WTC11 (cell line): ENCODE data around the gene S100A2. TPM values are rescaled to one million over a fixed set of nuclear protein-coding genes. Genes with fewer than 3 reads are reported as not detected.

Experiments
- ATAC-seq: fragments of 200-7000 bp; cut with Tn5 transposase; 2 replicates; pipeline ENCODE4 v1.10.0; 2021; ENCODE audit warnings: mild to moderate bottlenecking, moderate library complexity
- CTCF ChIA-PET: fragments of 300-600 bp; sonication (Branson Sonifier 250); formaldehyde crosslinking; loops from one replicate; lab custom pipeline; 2021; ENCODE audit warnings: antibody characterized with exemption; lab: Charles Lee
- POLR2A ChIA-PET: fragments of 350-600 bp; sonication (Branson Sonifier 250); formaldehyde crosslinking; loops from one replicate; lab custom pipeline; 2021; ENCODE audit warnings: antibody characterized with exemption; lab: Charles Lee
- DNase-seq: peaks from one replicate; pipeline ENCODE4 v3.0.0; 2021; ENCODE audit warnings: low spot score
- H3K27ac Mint-ChIP-seq: 2 replicates; pipeline ENCODE4 v1.8.0; 2021; ENCODE audit warnings: mixed read lengths
- H3K27me3 Mint-ChIP-seq: 2 replicates; pipeline ENCODE4 v1.8.0; 2021; ENCODE audit warnings: low read depth, mild to moderate bottlenecking, moderate library complexity, mixed read lengths
- H3K36me3 Mint-ChIP-seq: 2 replicates; pipeline ENCODE4 v1.8.0; 2021; ENCODE audit warnings: mixed read lengths
- H3K4me1 Mint-ChIP-seq: 2 replicates; pipeline ENCODE4 v1.8.0; 2022; ENCODE audit warnings: mixed read lengths
- H3K4me3 Mint-ChIP-seq: 2 replicates; pipeline ENCODE4 v1.8.0; 2021; ENCODE audit warnings: mild to moderate bottlenecking, moderate library complexity, mixed read lengths
- H3K9me3 Mint-ChIP-seq: 2 replicates; pipeline ENCODE4 v1.8.0; 2021; ENCODE audit warnings: mixed read lengths
- ARID4B ChIP-seq: sonication (generic); formaldehyde crosslinking; IDR thresholded peaks from 2 replicates; pipeline ENCODE4 v1.8.0; 2023; ENCODE audit warnings: missing genetic modification reagents, mild to moderate bottlenecking, borderline replicate concordance
- CBFB ChIP-seq: sonication (generic); formaldehyde crosslinking; IDR thresholded peaks from 2 replicates; pipeline ENCODE4 v1.8.1; 2022; ENCODE audit warnings: mild to moderate bottlenecking, low read depth, missing genetic modification reagents
- CDX4 ChIP-seq: fragments of 250-450 bp; sonication (Bioruptor Pico); IDR thresholded peaks from 2 replicates; pipeline ENCODE4 v1.9.0; 2021; ENCODE audit warnings: moderate library complexity, mild to moderate bottlenecking, inconsistent platforms, borderline replicate concordance
- CREB1 ChIP-seq: sonication (generic); formaldehyde crosslinking; IDR thresholded peaks from 2 replicates; pipeline ENCODE4 v1.8.0; 2023; ENCODE audit warnings: mild to moderate bottlenecking, missing genetic modification reagents
- FOXK1 ChIP-seq: sonication (generic); formaldehyde crosslinking; IDR thresholded peaks from 2 replicates; pipeline ENCODE4 v1.8.0; 2022; ENCODE audit warnings: mild to moderate bottlenecking, moderate library complexity, missing genetic modification reagents
- MAX ChIP-seq: sonication (generic); formaldehyde crosslinking; IDR thresholded peaks from 2 replicates; pipeline ENCODE4 v1.8.0; 2022; ENCODE audit warnings: mild to moderate bottlenecking, missing genetic modification reagents
- STAT6 ChIP-seq: sonication (generic); formaldehyde crosslinking; conservative IDR thresholded peaks from 2 replicates; pipeline ENCODE4 v1.8.1; 2023; ENCODE audit warnings: mild to moderate bottlenecking, low read depth, missing genetic modification reagents, moderate library complexity
- TEAD4 ChIP-seq: sonication (generic); formaldehyde crosslinking; IDR thresholded peaks from 2 replicates; pipeline ENCODE4 v1.8.0; 2022; ENCODE audit warnings: mild to moderate bottlenecking, missing genetic modification reagents
- ZBTB21 ChIP-seq: sonication (generic); formaldehyde crosslinking; IDR thresholded peaks from 2 replicates; pipeline ENCODE4 v1.8.1; 2023; ENCODE audit warnings: mild to moderate bottlenecking, missing genetic modification reagents, borderline replicate concordance
- ZNF263 ChIP-seq: sonication (generic); formaldehyde crosslinking; IDR thresholded peaks from 2 replicates; pipeline ENCODE4 v1.8.1; 2022; ENCODE audit warnings: low read depth, mild to moderate bottlenecking, moderate library complexity, missing genetic modification reagents
- ZNF416 ChIP-seq: fragments of 250-450 bp; sonication (Bioruptor Pico); IDR thresholded peaks from 2 replicates; pipeline ENCODE4 v1.9.0; 2021; ENCODE audit warnings: mild to moderate bottlenecking, inconsistent platforms
- ZNF423 ChIP-seq: fragments of 250-450 bp; sonication (Bioruptor Pico); IDR thresholded peaks from 2 replicates; pipeline ENCODE4 v2.1.2; 2022; ENCODE audit warnings: mild to moderate bottlenecking, moderate library complexity
- total RNA-seq: library from RNA; stranded (reverse); gene quantifications from 3 replicates; pipeline ENCODE4 v1.2.3, GENCODE V29; 2021

The S100A2 gene
- total RNA-seq, 1 experiment from 2014 or later, result 0.74 TPM

GRCh38 chr1:153613406-153613805, 47.8 kb upstream of the S100A2 start:
- no peak overlapping the region for H3K4me3 Mint-ChIP-seq
- CTCF ChIA-PET, result interaction anchor here (1.0 to 14.4 kb wide), 16 partner anchors 15 to 260 kb away, joined by 3 to 230 read pairs (median 8); partner anchors contain the start of genes CHTOP, S100A1, S100A13 and S100A6
- no peaks in the 10 kb centered on the region for H3K36me3 Mint-ChIP-seq
- DNase-seq (no peak), ATAC-seq (no peak)
- no peak overlapping the region for H3K27ac Mint-ChIP-seq
- H3K27me3 Mint-ChIP-seq, result no peaks in the 10 kb centered on the region; the same call in 1 of the 2 replicates
- H3K9me3 Mint-ChIP-seq, result no peaks in the 10 kb centered on the region
- H3K4me1 Mint-ChIP-seq, result peaks cover 56% of the 10 kb centered on the region
- no peak for TF ChIP-seq ZNF423
- TF ChIP-seq ZNF416 (CRISPR knock-in tag), result no peak
- TF ChIP-seq TEAD4 (CRISPR knock-in tag), result no peak
- TF ChIP-seq CREB1, result no peak
- no peak for TF ChIP-seq ARID4B (CRISPR knock-in tag)
- no peak for TF ChIP-seq CBFB
- no peak for TF ChIP-seq MAX (CRISPR knock-in tag)
- no peak for TF ChIP-seq CDX4 (CRISPR knock-in tag)
- POLR2A ChIA-PET, result interaction anchor here (1.1 to 1.7 kb wide), 4 partner anchors 13 to 21 kb away, joined by 3 to 8 read pairs (median 4); partner anchors contain the start of genes CHTOP and S100A13

- ChIA-PET POLR2A (interaction anchor here (0.8 to 1.7 kb wide), 5 partner anchors 14 to 21 kb away, joined by 3 to 8 read pairs (median 5); partner anchors contain the start of genes CHTOP and S100A13), CTCF (interaction anchor here (0.5 to 14.4 kb wide), 19 partner anchors 10 to 301 kb away, joined by 3 to 230 read pairs (median 7); partner anchors contain the start of genes CHTOP, S100A1, S100A13 and S100A6)
- Mint-ChIP-seq H3K4me1 (peaks cover 62% of the 10 kb centered on the region), H3K27me3 (no peaks in the 10 kb centered on the region; the same call in 1 of the 2 replicates), H3K27ac (no peak within 1 kb of the TSS), H3K9me3 (no peaks in the 10 kb centered on the region), H3K36me3 (no peaks in the 10 kb centered on the region)
- DNase-seq (peak; percentile 54), ATAC-seq (peak; percentile 58)
- 0 out of 2 replicates have a peak, but pooled peaks have one; percentile 25 for TF ChIP-seq FOXK1
- TF ChIP-seq ZNF263 (CRISPR knock-in tag), result peak; percentile 68; the same call in 1 of the 2 replicates
- TF ChIP-seq ZBTB21 (CRISPR knock-in tag), result 0 out of 2 replicates have a peak, but pooled peaks have one; percentile 43
- TF ChIP-seq STAT6, result no peak
- TF ChIP-seq, all 79 proteins: peak for 3
- H3K4me3 Mint-ChIP-seq, result peak within 1 kb of the TSS; percentile 58
These were observed 47.2 kb upstream of the S100A2 start, which contains the start of gene S100A16 for GRCh38 chr1:153612755-153613331. Gene S100A16, minus strand, starts transcription at chr1:153613137. Its CDS starts 4,986 bp downstream, at chr1:153608151.
